ENCODE measurements around the gene MCC.

GRCh38 chr5:113340537-113340936 is 147.7 kb downstream of the MCC start:
- TF ChIP-seq CTCF (IDR thresholded peaks at IDR 0.05; ENCODE audit: insufficient read depth, low read length, poor library complexity, severe bottlenecking): no peak
- no peak for TF ChIP-seq EZH2phosphoT487 (conservative IDR thresholded peaks at IDR 0.05; ENCODE audit: low read length)
